Measurements from ENCODE around the gene TRAPPC3.

The TRAPPC3 gene

GRCh38 chr1:36172017-36172747, 22.9 kb upstream of the TRAPPC3 start:
- no peak overlapping the region for H3K4me3 ChIP-seq (ENCODE audit: low read length)
- no peaks in the 10 kb centered on the region for H3K27me3 ChIP-seq (ENCODE audit: control insufficient read depth, low read length)
- H3F3A ChIP-seq (ENCODE audit: control insufficient read depth, insufficient read depth), result no peaks in the 10 kb centered on the region
- no peaks in the 10 kb centered on the region for H3K9me3 ChIP-seq (ENCODE audit: control insufficient read depth, insufficient read depth, low read length)
- H3K79me2 ChIP-seq (ENCODE audit: control insufficient read depth, low read length), result peaks cover 29% of the 10 kb centered on the region
- H3K9me2 ChIP-seq (replicated peaks; ENCODE audit: control insufficient read depth, low read length), result no peaks in the 10 kb centered on the region
- H3K27ac ChIP-seq (ENCODE audit: low read depth, low read length), result no peak overlapping the region
- peaks cover 69% of the 10 kb centered on the region for H3K36me3 ChIP-seq (ENCODE audit: control insufficient read depth, low read length)
- peaks cover 8% of the 10 kb centered on the region for H3K4me1 ChIP-seq (ENCODE audit: control insufficient read depth, low read length)
- TF ChIP-seq EZH2phosphoT487 (IDR thresholded peaks at IDR 0.05; ENCODE audit: borderline replicate concordance, low read length) (no peak), CTCF (IDR thresholded peaks at IDR 0.05; ENCODE audit: low read depth, low read length, poor library complexity, severe bottlenecking) (no peak)
- no peak overlapping the region for H3K4me2 ChIP-seq (ENCODE audit: low read length)
- H4K20me1 ChIP-seq (ENCODE audit: control insufficient read depth, insufficient read depth, low read depth, low read length), result peaks cover 4% of the 10 kb centered on the region; the same call in 1 of the 2 replicates

GRCh38 chr1:36170643-36171412, 21.5 kb upstream of the TRAPPC3 start:
- Histone ChIP-seq H3K36me3 (ENCODE audit: control insufficient read depth, low read length) (peaks cover 66% of the 10 kb centered on the region), H3K4me2 (ENCODE audit: low read length) (no peak overlapping the region), H3K9me3 (ENCODE audit: control insufficient read depth, insufficient read depth, low read length) (no peaks in the 10 kb centered on the region), H3K79me2 (ENCODE audit: control insufficient read depth, low read length) (peaks cover 42% of the 10 kb centered on the region), H3F3A (ENCODE audit: control insufficient read depth, insufficient read depth) (no peaks in the 10 kb centered on the region), H4K20me1 (ENCODE audit: control insufficient read depth, insufficient read depth, low read depth, low read length) (peaks cover 4% of the 10 kb centered on the region; the same call in 1 of the 2 replicates), H3K9me2 (replicated peaks; ENCODE audit: control insufficient read depth, low read length) (no peaks in the 10 kb centered on the region), H3K27ac (ENCODE audit: low read depth, low read length) (no peak overlapping the region), H3K27me3 (ENCODE audit: control insufficient read depth, low read length) (no peaks in the 10 kb centered on the region), H3K4me1 (ENCODE audit: control insufficient read depth, low read length) (peaks cover 8% of the 10 kb centered on the region), H3K4me3 (ENCODE audit: low read length) (no peak overlapping the region)
- no peak for TF ChIP-seq CTCF (IDR thresholded peaks at IDR 0.05; ENCODE audit: low read depth, low read length, poor library complexity, severe bottlenecking)
- TF ChIP-seq EZH2phosphoT487 (IDR thresholded peaks at IDR 0.05; ENCODE audit: borderline replicate concordance, low read length), result no peak

- Histone ChIP-seq H3K79me2 (ENCODE audit: control insufficient read depth, low read length) (peaks cover 64% of the 10 kb centered on the region), H3K36me3 (ENCODE audit: control insufficient read depth, low read length) (peaks cover 51% of the 10 kb centered on the region), H3K4me2 (ENCODE audit: low read length) (no peak overlapping the region), H3K4me3 (ENCODE audit: low read length) (no peak overlapping the region), H3K27ac (ENCODE audit: low read depth, low read length) (no peak overlapping the region), H3K27me3 (ENCODE audit: control insufficient read depth, low read length) (no peaks in the 10 kb centered on the region), H4K20me1 (ENCODE audit: control insufficient read depth, insufficient read depth, low read depth, low read length) (peaks cover 4% of the 10 kb centered on the region; the same call in 1 of the 2 replicates), H3K9me3 (ENCODE audit: control insufficient read depth, insufficient read depth, low read length) (no peaks in the 10 kb centered on the region), H3F3A (ENCODE audit: control insufficient read depth, insufficient read depth) (no peaks in the 10 kb centered on the region), H3K4me1 (ENCODE audit: control insufficient read depth, low read length) (peaks cover 15% of the 10 kb centered on the region), H3K9me2 (replicated peaks; ENCODE audit: control insufficient read depth, low read length) (no peaks in the 10 kb centered on the region)
- TF ChIP-seq CTCF (IDR thresholded peaks at IDR 0.05; ENCODE audit: low read depth, low read length, poor library complexity, severe bottlenecking), result no peak
- no peak for TF ChIP-seq EZH2phosphoT487 (IDR thresholded peaks at IDR 0.05; ENCODE audit: borderline replicate concordance, low read length)
Measured at GRCh38 chr1:36168514-36168913, 19.2 kb upstream of the TRAPPC3 start.
